Forelimb muscle (tissue), 1 donor: ENCODE data around the gene NIP7. TPM values are rescaled to one million over a fixed set of nuclear protein-coding genes. Genes with fewer than 3 reads are reported as not detected.

ENCODE experiments used
- DNase-seq: peaks from one replicate; pipeline ENCODE4 v3.0.0-alpha.2; 2013; ENCODE audit warnings: low read depth
- polyA plus RNA-seq: library from polyadenylated mRNA; unstranded; fragments of 120-200 nt; gene quantifications from one replicate; pipeline ENCODE4 v1.2.1, GENCODE V29; 2013; ENCODE audit not compliant: insufficient read length

The NIP7 gene
- polyA plus RNA-seq, 1 donor = 18.8 TPM

DNA sequence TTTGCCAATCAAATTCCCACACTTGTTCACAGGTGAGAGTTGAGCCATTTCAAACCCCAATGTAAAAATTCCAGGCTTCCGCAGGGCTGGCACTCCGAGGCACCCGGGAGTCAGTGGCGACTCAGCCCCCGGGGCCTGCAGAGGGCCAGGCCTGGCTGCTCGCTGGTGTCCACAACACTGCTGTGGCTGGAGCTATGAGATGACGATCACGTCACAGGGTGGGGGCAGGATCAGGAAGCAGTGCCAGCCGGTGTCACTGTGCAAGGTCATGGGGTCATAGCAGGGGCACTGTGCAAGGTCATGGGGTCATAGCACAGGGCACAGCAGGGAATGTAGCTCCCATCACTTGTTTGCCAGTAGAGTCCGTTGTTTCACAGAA lies 20.7 kb upstream of the NIP7 start:
- DNase-seq = no peak

DNA sequence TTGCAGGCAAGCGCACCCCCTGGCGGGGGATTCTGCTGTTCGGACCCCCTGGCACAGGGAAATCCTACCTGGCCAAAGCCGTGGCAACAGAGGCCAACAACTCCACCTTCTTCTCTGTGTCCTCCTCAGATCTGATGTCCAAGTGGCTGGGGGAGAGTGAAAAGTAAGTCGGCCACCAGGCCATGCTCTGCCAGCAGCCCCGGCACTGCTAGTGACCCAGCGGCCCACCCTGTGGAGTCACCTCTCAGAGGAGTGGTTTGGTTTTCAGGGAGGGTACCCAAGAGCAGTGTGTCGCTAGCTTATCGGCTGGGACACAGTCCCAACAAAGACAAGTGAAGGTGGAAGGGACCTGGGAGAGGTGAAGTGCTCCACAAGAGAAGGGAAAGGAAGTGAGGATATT lies 20.2 kb upstream of the NIP7 start:
- no peak for DNase-seq

DNA sequence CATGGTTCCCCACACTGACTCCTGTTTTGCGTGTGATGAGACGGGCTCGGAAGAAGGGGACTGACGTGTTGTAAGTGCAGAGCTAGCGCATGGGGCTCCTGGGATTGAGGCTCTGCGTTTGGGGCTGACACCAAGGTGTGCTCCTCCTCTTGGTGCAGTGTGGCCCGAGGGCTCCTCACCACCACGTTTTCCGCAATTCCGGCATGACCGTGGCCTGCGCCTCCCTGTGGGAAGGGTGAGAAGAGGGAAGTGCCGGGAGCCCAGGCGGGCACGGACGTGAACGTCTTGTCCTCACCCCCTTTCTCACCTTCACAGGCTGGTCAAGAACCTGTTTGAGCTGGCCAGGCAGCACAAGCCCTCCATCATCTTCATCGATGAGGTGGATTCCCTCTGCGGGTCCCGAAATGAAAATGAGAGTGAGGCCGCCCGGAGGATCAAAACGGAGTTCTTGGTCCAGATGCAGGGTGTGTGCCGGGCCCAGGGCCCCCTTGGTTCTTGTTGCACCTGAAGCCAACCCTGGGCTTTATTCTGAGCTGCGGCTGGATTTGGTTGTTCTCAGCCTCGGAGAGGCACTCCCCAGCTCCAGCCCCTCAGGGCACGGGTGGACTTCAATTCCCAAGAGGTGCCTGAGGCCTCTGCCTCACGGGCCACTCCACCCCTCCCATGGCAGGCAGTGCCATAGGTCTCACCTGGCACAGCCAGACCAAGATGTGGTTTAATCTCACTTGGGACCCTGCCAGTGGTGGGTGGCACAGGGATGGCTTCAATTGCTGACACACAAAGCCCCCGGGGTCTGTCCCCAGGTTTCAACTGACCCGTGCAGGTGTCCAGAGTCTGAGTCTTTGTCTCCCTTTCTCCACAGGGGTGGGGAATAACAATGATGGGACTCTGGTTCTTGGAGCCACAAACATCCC lies 19.5 kb upstream of the NIP7 start:
- no peak for DNase-seq

DNA sequence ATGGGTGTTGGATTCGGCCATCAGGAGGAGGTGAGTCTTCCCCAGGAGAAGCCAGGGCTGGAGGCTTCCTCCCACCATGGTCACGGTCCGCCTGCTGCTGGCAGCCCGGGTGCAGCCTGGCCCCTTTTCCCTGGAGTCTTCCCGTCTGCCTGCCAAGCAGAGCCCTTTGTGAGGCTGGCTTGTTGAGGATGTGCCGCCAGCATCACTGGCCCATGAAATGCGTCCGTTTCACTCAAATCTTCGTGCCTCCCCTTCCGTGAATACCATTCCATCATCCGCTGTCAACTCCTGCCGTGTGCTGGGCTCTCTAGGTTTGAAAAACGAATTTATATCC lies 18.9 kb upstream of the NIP7 start:
- DNase-seq = no peak

DNA sequence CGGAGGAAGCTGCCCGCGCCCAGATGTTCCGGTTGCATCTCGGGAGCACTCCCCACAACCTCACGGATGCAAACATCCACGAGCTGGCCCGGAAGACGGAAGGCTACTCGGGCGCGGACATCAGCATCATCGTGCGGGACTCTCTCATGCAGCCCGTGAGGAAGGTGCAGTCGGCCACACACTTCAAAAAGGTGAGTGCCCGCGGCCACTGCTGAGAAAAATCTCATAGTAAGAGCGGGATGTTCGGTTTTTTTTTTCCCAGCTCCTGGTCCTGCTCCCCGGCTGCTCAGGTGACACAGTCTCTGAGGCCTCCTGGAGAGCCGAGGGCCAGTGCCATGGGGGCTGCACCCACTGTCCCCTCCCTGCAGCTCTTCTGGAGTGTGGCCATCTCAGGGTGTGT lies 18.5 kb upstream of the NIP7 start:
- DNase-seq = no peak

DNA sequence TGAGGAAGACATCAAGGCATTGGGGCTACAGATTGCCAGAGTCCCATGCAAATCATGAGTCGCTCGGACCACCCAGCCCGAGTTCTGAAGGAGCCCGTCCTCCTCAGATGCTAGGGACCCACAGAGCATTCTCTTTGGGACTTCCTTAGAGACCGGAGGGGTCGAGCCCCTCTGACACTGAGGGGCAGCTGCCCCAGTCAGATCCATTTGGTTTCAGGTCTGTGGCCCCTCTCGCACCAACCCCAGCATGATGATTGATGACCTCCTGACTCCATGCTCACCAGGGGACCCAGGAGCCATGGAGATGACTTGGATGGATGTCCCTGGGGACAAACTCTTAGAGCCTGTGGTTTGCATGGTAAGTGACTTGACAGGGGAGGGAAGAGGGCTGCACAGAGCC lies 17.2 kb upstream of the NIP7 start:
- DNase-seq = no peak

DNA sequence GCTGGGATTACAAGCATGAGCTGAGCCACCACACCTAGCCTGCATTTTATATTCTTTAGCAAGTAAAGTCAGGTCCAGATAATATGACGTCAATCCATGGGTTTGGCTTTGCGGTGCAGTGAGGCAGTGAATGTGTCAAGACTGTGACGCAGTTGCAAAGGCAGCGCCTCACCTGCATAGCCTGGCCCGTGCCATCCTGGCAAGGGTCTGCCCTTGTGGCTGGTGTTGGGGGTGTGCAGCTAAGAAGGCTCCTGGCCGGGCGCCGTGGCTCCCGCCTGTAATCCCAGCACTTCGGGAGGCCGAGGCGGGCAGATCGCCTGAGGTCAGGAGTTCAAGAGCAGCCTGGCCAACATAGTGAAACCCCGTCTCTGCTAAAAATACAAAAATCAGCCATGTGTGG lies 16.2 kb upstream of the NIP7 start:
- DNase-seq = no peak

DNA sequence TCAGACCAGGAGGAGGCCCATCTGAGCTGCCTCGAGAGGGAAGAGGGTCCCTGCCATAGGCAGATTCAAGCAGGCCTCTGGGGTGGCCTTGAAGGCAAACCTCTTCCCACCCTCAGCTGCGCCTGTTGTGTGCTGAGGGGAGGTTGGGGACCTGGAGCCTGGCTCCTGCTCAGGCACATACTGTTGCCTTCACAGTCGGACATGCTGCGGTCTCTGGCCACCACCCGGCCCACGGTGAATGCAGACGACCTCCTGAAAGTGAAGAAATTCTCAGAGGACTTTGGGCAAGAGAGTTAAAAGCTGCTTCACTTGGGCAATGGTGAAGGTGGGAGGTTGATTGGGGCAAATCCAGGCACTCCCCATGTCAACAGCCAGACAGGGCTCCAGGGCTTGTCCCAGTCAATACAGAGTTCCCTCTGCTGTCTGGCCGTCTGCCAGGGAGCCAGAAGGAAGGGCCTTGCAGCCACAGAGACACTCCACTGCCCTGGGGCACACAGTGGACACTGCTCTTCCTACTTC lies 15.5 kb upstream of the NIP7 start:
- no peak for DNase-seq

DNA sequence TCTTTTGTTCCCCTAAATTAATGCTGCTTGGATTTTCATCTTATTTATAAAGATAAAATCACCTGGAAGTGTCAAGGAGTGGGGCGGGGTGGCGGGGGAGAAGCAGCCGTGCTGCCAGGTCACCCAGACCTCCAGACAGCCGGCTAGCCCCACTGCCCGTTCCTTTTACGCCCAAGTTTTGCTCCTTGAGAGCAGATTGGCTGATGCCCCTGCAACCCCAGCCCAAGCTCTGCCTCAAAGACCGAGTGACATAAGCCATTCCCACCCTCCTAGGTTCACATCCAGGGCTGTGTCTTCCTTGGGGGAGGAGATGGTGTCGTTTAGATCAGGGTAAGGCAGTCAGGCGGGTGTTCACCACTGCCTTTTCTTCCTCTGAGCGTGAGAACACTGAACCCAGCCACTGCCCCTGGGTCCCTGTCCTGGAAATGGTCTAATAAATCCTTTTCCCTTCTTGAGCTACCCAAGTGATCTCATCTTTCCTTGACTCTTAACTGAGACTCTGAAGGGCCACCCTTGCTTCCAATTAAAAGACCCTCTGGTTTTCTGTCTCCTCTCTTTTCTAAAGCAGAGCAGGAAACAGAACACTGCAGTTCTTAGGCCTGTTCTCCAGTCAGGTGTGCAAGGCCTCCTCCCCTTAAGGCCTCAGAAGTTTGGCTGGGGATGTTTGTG lies 14.9 kb upstream of the NIP7 start:
- DNase-seq = no peak

DNA sequence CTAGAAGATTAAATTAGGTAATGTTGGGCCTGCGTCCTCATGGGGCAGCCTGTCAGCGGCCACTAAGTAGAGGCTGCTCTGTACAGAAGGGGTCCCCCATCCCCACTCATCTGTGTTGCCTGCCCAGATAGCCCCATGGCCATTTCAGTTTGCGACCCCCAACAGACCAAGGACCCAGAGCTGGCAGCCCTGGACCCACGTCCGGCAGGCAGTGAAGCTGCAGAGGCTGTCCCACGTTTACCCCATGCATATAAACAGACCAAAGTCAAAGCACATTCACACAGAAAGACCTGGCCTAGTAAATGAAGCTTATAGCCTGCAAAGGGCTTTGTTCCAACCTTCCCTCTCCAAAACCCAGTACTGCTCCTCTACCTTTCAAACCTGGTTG lies 13.8 kb upstream of the NIP7 start:
- DNase-seq = no peak

DNA sequence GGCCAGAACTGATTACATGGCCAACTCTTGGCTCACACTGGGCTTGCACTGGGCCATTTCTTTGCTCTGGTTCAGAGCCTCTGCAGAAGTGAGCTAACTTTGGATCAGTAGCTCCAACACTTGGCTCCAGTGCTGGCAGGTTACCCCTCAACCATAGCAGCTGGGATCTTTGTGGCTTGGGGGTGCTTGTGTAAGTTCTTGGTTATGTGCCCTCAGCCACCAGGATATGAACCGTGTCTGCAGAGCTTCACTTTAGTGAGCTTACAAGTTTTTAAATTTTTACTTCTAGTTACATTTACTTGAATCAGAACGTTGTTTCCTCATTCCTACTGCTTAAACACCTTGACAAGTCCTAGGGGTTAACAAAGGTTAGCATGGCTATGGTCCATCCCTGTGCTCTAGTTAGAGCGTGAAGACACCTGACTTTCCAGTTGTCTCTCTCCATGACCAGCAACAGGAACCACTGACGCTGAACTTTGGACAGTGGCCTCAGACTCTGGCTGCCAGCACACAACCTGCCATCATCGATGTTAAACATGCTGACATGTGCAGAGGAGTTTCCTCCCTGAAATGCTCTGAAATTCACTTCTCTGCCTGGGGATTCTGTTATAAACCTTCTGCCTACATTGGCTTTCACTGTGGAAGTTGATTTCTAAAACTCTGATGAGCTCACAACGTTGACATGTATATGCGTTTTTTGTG lies 13.2 kb upstream of the NIP7 start:
- no peak for DNase-seq

DNA sequence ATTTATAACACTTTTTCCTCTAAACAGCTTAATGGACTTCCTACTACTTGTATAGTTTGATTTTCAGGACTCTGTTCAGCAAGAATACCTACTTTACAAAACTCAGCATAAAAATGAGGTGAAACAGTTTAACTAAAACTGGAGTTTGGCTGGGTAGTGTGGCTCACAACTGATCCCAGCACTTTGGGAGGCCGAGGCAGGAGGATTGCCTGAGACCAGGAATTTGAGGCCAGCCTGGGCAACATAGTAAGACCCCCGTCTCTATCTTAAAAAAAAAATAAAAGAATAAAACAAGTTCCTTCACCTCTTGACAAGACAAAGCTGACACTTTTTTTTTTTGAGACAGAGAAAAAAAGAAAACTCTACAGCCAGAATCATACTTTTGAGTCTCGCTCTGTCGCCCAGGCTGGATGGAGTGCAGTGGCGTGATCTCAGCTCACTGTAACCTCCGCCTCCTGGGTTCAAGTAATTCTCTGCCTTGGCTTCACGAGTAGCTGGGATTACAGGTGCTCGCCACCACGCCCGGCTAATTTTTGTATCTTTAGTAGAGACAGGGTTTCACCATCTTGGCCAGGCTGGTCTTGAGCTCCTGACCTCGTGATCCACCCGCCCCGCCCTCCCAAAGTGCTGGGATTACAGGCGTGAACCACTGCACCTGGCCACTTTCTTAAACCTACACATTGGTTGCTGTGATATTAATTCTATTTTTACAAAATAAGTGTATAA lies 11.8 kb upstream of the NIP7 start:
- no peak for DNase-seq

DNA sequence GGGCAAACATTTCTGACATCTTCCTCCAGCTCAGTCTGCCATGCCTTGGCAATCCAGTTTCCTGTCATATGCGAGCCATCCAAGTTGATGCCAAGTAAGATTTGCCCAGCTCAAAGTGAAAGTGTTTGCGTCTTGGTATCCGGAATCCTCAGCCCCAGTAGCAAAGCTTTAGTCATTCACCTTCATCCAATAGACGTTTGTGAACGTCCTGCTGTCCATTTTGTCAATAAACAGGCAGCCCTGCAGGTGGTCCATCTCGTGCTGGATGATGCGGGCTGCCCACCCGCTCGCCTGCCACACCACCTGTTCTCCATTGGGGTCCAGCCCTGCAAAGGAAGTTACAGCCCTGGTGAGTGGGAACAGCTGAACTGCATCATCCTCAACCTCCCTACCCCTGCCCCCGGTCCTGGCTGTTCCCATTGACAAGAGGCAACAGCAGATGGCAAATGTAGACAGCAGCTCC lies 10.7 kb upstream of the NIP7 start:
- no peak for DNase-seq

DNA sequence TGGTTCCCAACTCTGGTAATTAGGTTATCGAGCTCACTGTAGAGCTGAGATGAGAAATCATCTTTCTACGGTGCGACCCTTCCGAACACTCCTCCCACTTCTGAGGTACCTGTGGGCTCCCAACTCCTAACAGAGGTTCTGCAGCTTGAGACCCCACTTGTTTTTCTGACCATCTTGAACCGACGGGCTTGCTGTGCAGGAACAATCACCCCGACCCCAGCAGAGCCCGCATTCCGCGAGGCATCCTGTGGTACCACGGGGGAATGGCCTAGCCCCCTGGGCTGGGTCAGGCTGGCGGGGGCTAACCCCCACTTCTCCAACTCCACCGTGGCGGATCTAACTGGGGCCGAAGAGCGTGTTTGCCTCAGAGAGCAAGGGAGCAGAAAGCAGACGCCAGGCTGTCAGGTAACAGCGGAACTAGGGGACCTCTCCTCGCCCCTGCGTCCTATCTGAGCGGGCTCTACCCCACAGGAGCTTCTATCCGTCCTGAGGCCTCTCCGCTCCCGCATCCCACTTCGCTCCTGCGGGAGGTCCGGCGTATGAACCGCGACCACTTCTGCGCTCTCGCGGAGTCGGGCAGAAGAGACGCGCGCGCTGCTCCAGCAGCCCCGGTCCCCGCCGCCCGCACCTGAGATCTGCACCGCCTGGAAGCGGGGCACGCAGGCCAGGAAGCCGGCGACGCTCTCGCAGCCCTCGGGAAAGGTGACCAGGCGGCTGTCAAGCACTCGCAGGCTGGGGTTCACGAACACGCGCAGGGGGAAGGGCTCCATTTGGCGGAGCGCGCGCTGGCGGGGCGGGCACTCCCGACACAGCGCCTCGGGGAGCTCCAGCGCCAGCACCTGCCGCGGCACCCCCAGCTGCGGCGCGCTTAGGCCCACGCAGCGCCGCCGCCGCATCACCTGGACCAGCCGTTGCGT lies 9.9 kb upstream of the NIP7 start:
- no peak for DNase-seq

DNA sequence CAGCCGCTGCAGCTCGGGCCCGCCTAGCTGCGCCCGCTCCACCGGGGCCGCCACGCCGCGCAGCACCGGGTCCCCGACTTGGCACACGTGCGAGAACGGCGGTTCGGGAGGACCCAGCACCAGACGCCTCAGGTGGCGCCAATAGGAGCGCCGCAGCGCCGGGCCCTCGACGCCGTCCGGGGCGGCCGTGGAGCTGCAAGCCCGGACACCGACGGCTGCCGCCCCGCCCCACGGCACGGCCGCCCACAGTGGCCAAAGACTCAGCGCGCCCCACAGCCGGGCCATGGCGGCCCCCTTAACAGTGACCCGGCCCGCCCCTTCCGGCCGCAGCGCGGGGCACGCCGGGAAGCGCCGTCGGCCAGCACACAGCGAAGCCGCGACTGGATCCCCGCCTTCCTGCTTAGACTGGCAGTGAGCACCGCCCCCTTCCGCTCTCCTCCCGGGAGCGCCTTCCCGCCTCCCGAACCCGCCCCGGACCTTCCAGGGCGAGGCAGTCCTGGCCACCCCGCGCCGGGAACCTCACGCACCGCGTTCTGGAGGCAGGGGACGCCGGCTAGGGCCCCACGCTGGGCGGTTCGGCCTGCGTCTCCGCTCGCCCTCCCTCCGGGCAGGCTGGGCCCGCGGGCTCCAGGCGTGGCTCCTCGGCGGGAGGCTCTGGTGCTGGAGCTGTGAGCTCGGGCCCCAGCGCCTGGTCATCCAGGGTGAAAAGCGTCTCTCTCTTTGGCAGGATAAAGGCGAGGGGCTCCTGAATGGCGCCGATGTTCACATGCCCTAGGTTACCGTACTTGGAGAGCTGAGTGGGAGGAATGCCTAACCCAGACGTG lies 9.1 kb upstream of the NIP7 start, which contains the start of gene PDF:
TSS of gene PDF (minus strand) at position 303 of the 824 bp plus-strand sequence. CDS start at position 285, 18 bp downstream.
- peak; percentile 88 for DNase-seq

DNA sequence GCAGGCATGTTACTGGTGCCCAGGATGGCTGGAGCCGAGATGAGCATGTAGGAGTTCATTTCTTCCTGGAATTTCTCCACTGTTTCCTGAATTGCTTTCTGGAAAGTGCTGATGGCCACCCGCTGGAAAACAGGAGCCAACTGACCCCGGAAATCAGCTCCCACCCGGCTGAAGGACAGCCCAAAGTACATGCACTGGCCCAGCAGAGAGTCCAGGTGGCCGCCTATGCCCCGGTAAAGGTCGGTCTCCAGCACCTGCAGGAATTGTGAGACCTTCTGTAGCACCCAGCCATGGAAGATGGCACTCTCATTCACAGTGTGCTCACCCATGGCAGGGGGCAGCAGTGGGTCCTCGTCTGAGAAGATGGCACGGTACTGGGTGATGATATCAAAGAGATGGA lies 4.9 kb upstream of the NIP7 start:
- DNase-seq = no peak

DNA sequence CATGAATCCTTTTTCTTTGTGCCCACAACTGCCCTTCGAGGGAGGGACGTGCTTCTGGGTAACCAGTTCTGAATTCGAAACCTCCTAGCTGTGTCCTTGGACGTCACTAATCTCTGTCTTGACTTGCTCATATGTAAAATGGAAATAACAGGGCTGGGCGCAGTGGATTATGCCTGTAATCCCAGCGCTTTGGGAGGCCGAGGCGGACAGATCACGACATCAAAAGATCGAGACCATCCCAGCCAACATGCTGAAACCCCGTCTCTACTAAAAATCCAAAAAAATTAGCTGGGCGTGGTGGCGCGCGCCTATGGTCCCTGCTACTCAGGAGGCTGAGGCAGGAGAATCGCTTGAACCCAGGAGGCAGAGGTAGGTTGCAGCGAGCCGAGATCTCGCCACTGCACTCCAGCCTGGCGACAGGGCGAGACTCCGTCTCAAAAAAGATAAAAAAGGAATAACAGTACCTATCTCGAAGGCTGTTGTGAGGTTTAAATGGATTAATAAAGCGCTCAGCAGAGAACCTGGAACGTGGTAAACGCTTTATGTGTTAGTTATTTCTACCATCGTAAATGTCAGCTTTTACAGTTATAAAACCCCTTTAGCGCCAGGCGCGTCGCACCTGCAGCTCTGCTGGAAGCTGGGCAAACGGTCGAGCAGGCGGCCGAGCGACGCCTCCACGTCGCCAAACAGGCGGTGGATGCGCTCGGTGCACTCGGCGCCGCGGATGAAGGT lies 849 bp upstream of the NIP7 start:
- no peak for DNase-seq

DNA sequence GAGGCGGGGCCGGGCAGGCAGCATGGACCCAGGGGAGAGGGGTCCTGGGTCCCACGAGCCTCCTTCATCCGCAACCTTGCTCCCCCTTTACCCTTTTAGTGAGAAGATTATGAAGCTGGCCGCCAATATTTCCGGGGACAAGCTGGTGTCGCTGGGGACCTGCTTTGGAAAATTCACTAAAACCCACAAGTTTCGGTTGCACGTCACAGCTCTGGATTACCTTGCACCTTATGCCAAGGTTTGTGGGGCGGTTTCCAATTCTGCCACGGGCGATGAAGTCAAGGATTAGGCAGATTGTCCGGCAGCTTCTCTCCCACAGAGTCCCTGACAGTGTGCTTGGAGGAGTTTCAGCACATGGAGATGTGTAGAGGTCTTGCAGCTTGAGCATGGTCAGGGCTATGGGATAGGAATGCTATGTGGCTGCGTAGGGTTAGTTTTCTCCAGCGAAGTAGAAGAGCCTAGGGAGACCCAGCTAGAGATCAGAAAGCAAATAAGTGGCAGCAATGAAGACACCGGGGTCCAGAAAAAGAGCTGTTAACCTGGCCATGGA lies 598 bp downstream of the NIP7 start:
- no peak for DNase-seq

DNA sequence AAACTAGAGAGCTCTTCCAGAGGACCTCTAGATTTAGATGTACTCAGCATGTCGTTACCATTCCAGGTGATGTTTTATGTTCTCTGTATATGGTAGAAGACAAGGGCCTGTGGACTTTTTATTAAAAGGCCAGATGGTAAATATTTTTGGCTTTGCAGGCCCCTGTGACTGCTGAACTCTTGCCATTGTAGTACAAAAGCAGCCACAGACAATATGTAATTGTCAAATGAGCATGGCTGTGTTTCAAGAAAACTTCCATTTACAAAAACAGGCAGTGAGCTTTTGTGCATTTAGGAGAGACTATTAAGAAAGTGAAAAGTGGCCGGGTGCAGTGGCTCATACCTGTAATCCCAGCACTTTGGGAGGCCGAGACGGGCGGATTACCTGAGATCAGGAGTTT lies 4.6 kb downstream of the NIP7 start:
- no peak for DNase-seq
